Neuronal stem cell (in vitro differentiated cells): ENCODE data around the gene ADAMTSL1.

Source experiments
- DNase-seq: peaks from one replicate; pipeline ENCODE4 v3.0.0-alpha.2; 2013; ENCODE audit warnings: low spot score
- H2AFZ ChIP-seq: one replicate; pipeline ENCODE4 v1.6.1; 2013; ENCODE audit warnings: mild to moderate bottlenecking, low read length, inconsistent platforms
- H2AK5ac ChIP-seq: 2 replicates; pipeline ENCODE4 v1.6.1; 2013; ENCODE audit warnings: low read depth, mild to moderate bottlenecking, inconsistent platforms, low read length, moderate library complexity, mixed read lengths
- H2BK120ac ChIP-seq: 2 replicates; pipeline ENCODE4 v1.6.1; 2013; ENCODE audit warnings: low read depth, mild to moderate bottlenecking, inconsistent platforms, low read length, moderate library complexity, mixed read lengths
- H2BK12ac ChIP-seq: one replicate; pipeline ENCODE4 v1.6.1; 2013; ENCODE audit warnings: low read length, inconsistent platforms
- H2BK15ac ChIP-seq: 2 replicates; pipeline ENCODE4 v1.6.1; 2013; ENCODE audit warnings: mild to moderate bottlenecking, low read length, inconsistent platforms, mixed read lengths
- H2BK5ac ChIP-seq: one replicate; pipeline ENCODE4 v1.6.1; 2013; ENCODE audit warnings: inconsistent platforms, mild to moderate bottlenecking, low read length, moderate library complexity
- H3K14ac ChIP-seq: one replicate; pipeline ENCODE4 v1.6.1; 2013; ENCODE audit warnings: low read length, inconsistent platforms
- H3K18ac ChIP-seq: 2 replicates; pipeline ENCODE4 v1.6.1; 2013; ENCODE audit warnings: low read length, inconsistent platforms
- H3K23ac ChIP-seq: 2 replicates; pipeline ENCODE4 v1.6.1; 2013; ENCODE audit warnings: low read depth, mild to moderate bottlenecking, mixed read lengths, low read length, inconsistent platforms; ENCODE audit not compliant: poor library complexity
- H3K27ac ChIP-seq: replicated peaks from 3 replicates; pipeline ENCODE4 v1.5.1; 2013; ENCODE audit warnings: low read length, inconsistent platforms
- H3K27me3 ChIP-seq, 3 experiments: 2 replicates each; pipeline ENCODE4 v1.6.1; 2013; ENCODE audit warnings: low read length in 3 of 3, mild to moderate bottlenecking in 2 of 3, inconsistent platforms in 1 of 3, low read depth in 1 of 3, mixed read lengths in 1 of 3, moderate library complexity in 1 of 3; ENCODE audit not compliant: control insufficient read depth in 3 of 3, insufficient read depth in 3 of 3
- H3K36me3 ChIP-seq, 2 donors: replicated peaks in 1 of 2; 2 replicates each; pipeline ENCODE4 v1.6.1; 2013; ENCODE audit warnings: low read length in 2 of 2; ENCODE audit not compliant: control insufficient read depth in 2 of 2, insufficient read depth in 2 of 2
- H3K4ac ChIP-seq: 2 replicates; pipeline ENCODE4 v1.6.1; 2013; ENCODE audit warnings: inconsistent platforms, mild to moderate bottlenecking, low read length, moderate library complexity
- H3K4me1 ChIP-seq, 2 donors: 1 replicate in 1 of 2; 2 replicates in 1 of 2; pipeline ENCODE4 v1.6.1; 2013; ENCODE audit warnings: low read length in 2 of 2, low read depth in 1 of 2; ENCODE audit not compliant: control insufficient read depth in 2 of 2, insufficient read depth in 1 of 2
- H3K4me2 ChIP-seq: one replicate; pipeline ENCODE4 v1.6.1; 2013; ENCODE audit warnings: mild to moderate bottlenecking, low read length, inconsistent platforms; ENCODE audit not compliant: insufficient read depth, poor library complexity, severe bottlenecking
- H3K4me3 ChIP-seq, 2 donors: 2 replicates each; pipeline ENCODE4 v1.5.1; 2013; ENCODE audit warnings: low read length in 2 of 2, mild to moderate bottlenecking in 2 of 2, inconsistent platforms in 1 of 2, moderate library complexity in 1 of 2
- H3K79me1 ChIP-seq: one replicate; pipeline ENCODE4 v1.6.1; 2013; ENCODE audit warnings: low read depth, mild to moderate bottlenecking, inconsistent platforms, low read length, moderate library complexity
- H3K9ac ChIP-seq: one replicate; pipeline ENCODE4 v1.6.1; 2013; ENCODE audit warnings: mild to moderate bottlenecking, low read depth, low read length, inconsistent platforms; ENCODE audit not compliant: poor library complexity
- H3K9me3 ChIP-seq, 2 donors: replicated peaks in 1 of 2; 2 replicates each; pipeline versions ENCODE3 to v1.6.1; 2013; ENCODE audit warnings: low read length in 2 of 2, mild to moderate bottlenecking in 2 of 2, inconsistent platforms in 1 of 2, low read depth in 1 of 2, mixed read lengths in 1 of 2, moderate library complexity in 1 of 2; ENCODE audit not compliant: control insufficient read depth in 2 of 2, insufficient read depth in 1 of 2
- H4K8ac ChIP-seq: one replicate; pipeline ENCODE4 v1.6.1; 2013; ENCODE audit warnings: low read depth, mild to moderate bottlenecking, inconsistent platforms, low read length, moderate library complexity
- H4K91ac ChIP-seq: one replicate; pipeline ENCODE4 v1.6.1; 2013; ENCODE audit warnings: low read length, low read depth, mild to moderate bottlenecking, inconsistent platforms; ENCODE audit not compliant: poor library complexity
- WGBS, 2 donors: extraction: QIAGEN DNeasy Blood & Tissue Kit; methylation state at CpG; one replicate each; pipeline ENCODE4 v1.1.7; 2013; ENCODE audit warnings: missing lambda C conversion rate in 2 of 2, mixed read lengths in 1 of 2; ENCODE audit not compliant: insufficient read length in 2 of 2, insufficient replicate concordance in 1 of 2; ENCODE audit errors: extremely low coverage in 2 of 2; 5-methylcytosine and 5-hydroxymethylcytosine counted together

The ADAMTSL1 gene

DNA sequence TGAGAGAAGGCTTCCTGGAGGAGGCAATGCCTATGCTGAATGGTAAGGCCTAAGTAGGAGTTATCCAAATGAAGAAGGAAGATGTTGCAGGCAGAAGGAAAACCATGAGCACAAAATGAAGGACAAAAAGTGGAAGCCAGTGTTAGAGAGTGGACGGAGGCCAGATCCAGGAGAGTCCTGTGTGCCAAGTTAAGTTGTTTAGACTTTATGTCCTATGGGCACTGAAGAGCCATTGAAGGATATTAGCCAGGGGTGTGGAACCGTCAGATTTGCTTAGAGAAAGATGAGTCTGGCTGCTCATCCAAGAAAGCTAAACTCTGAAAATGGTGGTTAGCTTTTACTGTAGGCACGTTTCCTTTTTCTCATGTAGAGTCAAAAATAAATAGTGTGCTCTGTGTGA, 254.7 kb downstream of the ADAMTSL1 start:
- H3K9me3 ChIP-seq = no peaks in the 10 kb centered on the region
- no peak overlapping the region for H3K4ac ChIP-seq
- peaks cover 0 to 6% of the 10 kb centered on the region in 2 donors for H3K4me1 ChIP-seq
- H2AFZ ChIP-seq = no peak overlapping the region
- H3K4me2 ChIP-seq = no peak overlapping the region
- no peaks in the 10 kb centered on the region for H3K27me3 ChIP-seq
- H3K18ac ChIP-seq = no peak overlapping the region
- no peak overlapping the region for H3K4me3 ChIP-seq
- no peak for DNase-seq
- no peak overlapping the region for H2BK120ac ChIP-seq
- no peak overlapping the region for H2BK15ac ChIP-seq
- no peaks in the 10 kb centered on the region for H3K79me1 ChIP-seq
- no peak overlapping the region for H3K9ac ChIP-seq
- H4K8ac ChIP-seq = no peak overlapping the region
- H3K14ac ChIP-seq = no peak overlapping the region
- no peak overlapping the region for H4K91ac ChIP-seq
- no peak overlapping the region for H3K27ac ChIP-seq
- H2AK5ac ChIP-seq = no peak overlapping the region
- no peak overlapping the region for H2BK12ac ChIP-seq
- H3K36me3 ChIP-seq = no peaks in the 10 kb centered on the region
- no CpG with 5 or more reads among the region's 3 CpGs for whole genome bisulfite sequencing, 2 donors
- no peak overlapping the region for H2BK5ac ChIP-seq
- H3K23ac ChIP-seq = no peak overlapping the region

DNA sequence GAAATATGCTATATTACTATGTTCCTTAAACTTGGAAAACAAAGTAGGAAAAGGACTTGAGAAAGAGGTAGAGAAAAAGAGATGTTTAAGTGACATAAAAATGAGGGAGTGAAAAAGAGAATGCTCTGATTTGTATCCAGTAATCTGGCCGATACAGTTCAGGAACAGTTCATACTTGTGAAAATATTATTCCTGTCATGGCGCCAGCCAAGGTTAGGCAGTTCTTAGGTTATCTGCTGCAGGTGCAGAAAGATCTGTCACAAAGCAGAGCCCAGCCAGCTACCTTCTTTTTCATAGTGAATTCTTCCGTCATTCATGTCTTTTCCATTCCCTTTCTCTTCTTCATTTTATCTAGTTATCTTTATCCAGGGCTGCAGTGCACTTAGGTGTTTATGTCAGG, 256.3 kb downstream of the ADAMTSL1 start:
- Histone ChIP-seq H3K79me1 (no peaks in the 10 kb centered on the region), H3K18ac (no peak overlapping the region), H3K27me3 (no peaks in the 10 kb centered on the region), H2BK5ac (no peak overlapping the region), H3K9ac (no peak overlapping the region), H3K9me3 (no peaks in the 10 kb centered on the region), H4K91ac (no peak overlapping the region), H3K4me3 (no peak overlapping the region), H3K4me2 (no peak overlapping the region), H2BK12ac (no peak overlapping the region), H3K4me1 (peaks cover 0 to 3% of the 10 kb centered on the region in 2 donors), H3K36me3 (no peaks in the 10 kb centered on the region), H2AK5ac (no peak overlapping the region), H2AFZ (no peak overlapping the region), H3K23ac (no peak overlapping the region), H3K14ac (no peak overlapping the region), H4K8ac (no peak overlapping the region), H3K4ac (no peak overlapping the region), H2BK15ac (no peak overlapping the region), H3K27ac (no peak overlapping the region), H2BK120ac (no peak overlapping the region)
- DNase-seq = no peak
- WGBS, 2 donors = no CpG with 5 or more reads among the region's 3 CpGs

DNA sequence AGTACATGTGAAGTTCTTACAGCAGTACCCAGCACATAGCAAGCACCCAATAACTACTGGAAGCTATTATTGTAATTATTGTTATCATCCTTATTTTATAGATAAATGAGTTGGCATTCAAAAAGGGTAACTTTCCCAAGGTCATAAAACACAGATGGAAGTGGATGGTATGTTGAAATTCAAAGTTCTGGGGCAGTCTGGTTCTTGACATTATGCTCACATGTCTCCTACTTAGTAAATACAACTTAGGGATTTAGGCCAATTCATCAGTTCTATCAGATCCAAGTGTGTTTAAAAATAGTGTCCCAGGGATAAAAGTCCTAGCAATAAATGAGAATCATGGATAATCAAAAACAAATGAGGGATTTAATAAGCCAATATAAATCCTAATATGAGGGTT, 265.2 kb downstream of the ADAMTSL1 start:
- Histone ChIP-seq H3K4me1 (peaks cover 8 to 25% of the 10 kb centered on the region in 2 donors), H4K8ac (no peak overlapping the region), H2BK12ac (no peak overlapping the region), H3K9ac (no peak overlapping the region), H2BK5ac (no peak overlapping the region), H2AFZ (no peak overlapping the region), H3K9me3 (no peaks in the 10 kb centered on the region), H3K23ac (no peak overlapping the region), H3K4me2 (no peak overlapping the region), H2BK120ac (no peak overlapping the region), H3K4me3 (no peak overlapping the region), H3K14ac (no peak overlapping the region), H3K79me1 (no peaks in the 10 kb centered on the region), H3K36me3 (no peaks in the 10 kb centered on the region), H2AK5ac (no peak overlapping the region), H3K4ac (no peak overlapping the region), H2BK15ac (no peak overlapping the region), H4K91ac (no peak overlapping the region), H3K27ac (no peak overlapping the region), H3K27me3 (no peaks in the 10 kb centered on the region), H3K18ac (no peak overlapping the region)
- no peak for DNase-seq

DNA sequence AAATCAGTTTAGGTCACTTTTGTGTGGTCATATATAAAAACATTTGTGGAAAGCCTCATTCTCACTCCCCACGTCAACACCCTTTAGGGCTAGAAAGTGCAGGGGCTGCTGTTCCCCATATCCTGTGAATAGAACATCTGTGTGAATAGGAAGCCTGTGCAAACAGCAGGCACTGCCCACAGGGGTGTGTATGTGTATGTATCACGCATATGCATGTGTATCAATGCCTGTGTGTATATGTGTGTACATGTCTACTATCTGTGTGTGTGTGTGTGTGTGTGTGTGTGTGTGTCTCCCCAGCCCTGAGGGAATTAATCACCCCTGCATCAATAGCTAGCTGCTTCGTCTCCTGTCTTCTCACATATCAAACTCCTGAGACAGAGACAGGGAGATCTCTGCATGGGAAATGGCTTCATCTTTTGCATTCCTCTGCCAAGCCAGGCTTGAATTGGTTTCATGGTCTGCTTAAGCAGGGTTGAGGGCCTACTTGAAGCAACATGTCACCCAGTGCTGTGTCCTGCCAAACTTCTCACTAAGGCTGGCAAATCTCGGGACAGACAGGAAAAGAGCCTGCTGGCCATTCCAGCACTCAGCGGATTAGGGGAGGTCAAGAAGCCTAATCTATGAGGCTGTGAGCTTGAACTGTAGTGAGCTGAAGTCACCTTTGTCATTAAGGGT, 265.8 kb downstream of the ADAMTSL1 start:
- WGBS, 2 donors = no CpG with 5 or more reads among the region's 5 CpGs
- Histone ChIP-seq H3K4me2 (no peak overlapping the region), H2BK12ac (no peak overlapping the region), H2BK15ac (no peak overlapping the region), H3K4me1 (peaks cover 8 to 25% of the 10 kb centered on the region in 2 donors), H3K79me1 (no peaks in the 10 kb centered on the region), H3K9ac (no peak overlapping the region), H4K8ac (no peak overlapping the region), H3K9me3 (no peaks in the 10 kb centered on the region), H3K14ac (no peak overlapping the region), H3K4me3 (no peak overlapping the region), H3K23ac (no peak overlapping the region), H2AK5ac (no peak overlapping the region), H4K91ac (no peak overlapping the region), H3K36me3 (no peaks in the 10 kb centered on the region), H3K27me3 (no peaks in the 10 kb centered on the region), H2AFZ (no peak overlapping the region), H3K4ac (no peak overlapping the region), H3K27ac (no peak overlapping the region), H3K18ac (no peak overlapping the region), H2BK5ac (no peak overlapping the region), H2BK120ac (no peak overlapping the region)
- DNase-seq = no peak
